HG03097 (cell line): ENCODE results near the gene CCDC13.
A peak's percentile ranks its signal among the peaks of the same experiment; 100 is the strongest.
"Not testable (repeated sequence)": the region's sequence is repeated elsewhere in the genome, so short reads cannot be mapped to it uniquely, and the experiment has no call there.

ENCODE experiments used
- ATAC-seq: cut with Tn5 transposase; IDR thresholded peaks from one replicate; pipeline ENCODE4 v1.9.1; 2021; ENCODE audit not compliant: unreplicated experiment, low FRiP score

Gene CCDC13

GRCh38 chr3:42772670-42773408, at the start of gene CCDC13:
Gene CCDC13, minus strand, starts transcription at chr3:42773253. Its CDS starts 14,908 bp downstream, at chr3:42758345.
- ATAC-seq, result peak; percentile 95

- no peak for ATAC-seq
Observed at GRCh38 chr3:42822828-42823227, 49.8 kb upstream of the CCDC13 start.

- ATAC-seq, result no peak
Observed at GRCh38 chr3:42820746-42821051, 47.6 kb upstream of the CCDC13 start.

- ATAC-seq, result no peak
Observed at GRCh38 chr3:42819351-42819965, 46.4 kb upstream of the CCDC13 start.

- ATAC-seq, result no peak
Observed at GRCh38 chr3:42815826-42816225, 42.8 kb upstream of the CCDC13 start.

- no peak for ATAC-seq
Observed at GRCh38 chr3:42814914-42815507, 42.0 kb upstream of the CCDC13 start.

GRCh38 chr3:42814246-42814645, 41.2 kb upstream of the CCDC13 start:
- ATAC-seq, result no peak

- not testable (repeated sequence) for ATAC-seq
Observed at GRCh38 chr3:42811118-42811883, 38.2 kb upstream of the CCDC13 start.

GRCh38 chr3:42810706-42811105, 37.7 kb upstream of the CCDC13 start:
- ATAC-seq, result not testable (repeated sequence)

GRCh38 chr3:42809202-42809601, 36.1 kb upstream of the CCDC13 start, which contains the start of gene ACKR2:
Gene ACKR2, plus strand, starts transcription at chr3:42809445. Its CDS starts 55,058 bp downstream, at chr3:42864503.
- no peak for ATAC-seq

- ATAC-seq, result no peak
Observed at GRCh38 chr3:42807929-42808328, 34.9 kb upstream of the CCDC13 start.

GRCh38 chr3:42805141-42805821, 32.2 kb upstream of the CCDC13 start:
- ATAC-seq, result no peak

- ATAC-seq, result no peak
Observed at GRCh38 chr3:42804831-42805132, 31.7 kb upstream of the CCDC13 start.

GRCh38 chr3:42804106-42804830, 31.2 kb upstream of the CCDC13 start, which contains the start of gene HIGD1A:
Gene HIGD1A, minus strand, starts transcription at chr3:42804490. Its CDS starts 10,237 bp downstream, at chr3:42794253.
- peak; percentile 99 for ATAC-seq

- peak; percentile 23 for ATAC-seq
Observed at GRCh38 chr3:42803414-42804105, 30.5 kb upstream of the CCDC13 start.

- no peak for ATAC-seq
Observed at GRCh38 chr3:42802876-42803413, 29.9 kb upstream of the CCDC13 start.

- no peak for ATAC-seq
Observed at GRCh38 chr3:42801784-42802183, 28.7 kb upstream of the CCDC13 start.

- no peak for ATAC-seq
Observed at GRCh38 chr3:42801048-42801620, 28.1 kb upstream of the CCDC13 start.

GRCh38 chr3:42800251-42800650, 27.2 kb upstream of the CCDC13 start:
- no peak for ATAC-seq
